Astrocyte of the cerebellum (primary cell): ENCODE results near the gene JAGN1.
"Not testable (repeated sequence)": the region's sequence is repeated elsewhere in the genome, so short reads cannot be mapped to it uniquely, and the experiment has no call there.

Source experiments
- DNase-seq: peaks from one replicate; pipeline ENCODE4 v3.0.0-alpha.2; 2011; ENCODE audit warnings: low read depth
- H3K4me3 ChIP-seq: 2 replicates; pipeline ENCODE4 v1.5.1; 2011; ENCODE audit warnings: mild to moderate bottlenecking, low read depth, low read length, moderate library complexity
- in situ Hi-C: cut with HindIII; loops from 2 replicates; pipeline ENCODE4 v1.10.0; 2017; ENCODE audit warnings: low sequenced_read_pairs
- TF ChIP-seq, protein P1 (sequence below): IDR thresholded peaks from 2 replicates; pipeline ENCODE4 v1.5.1; 2012; ENCODE audit warnings: low read length, low read depth, moderate library complexity, mild to moderate bottlenecking; ENCODE audit errors: missing control alignments

Gene JAGN1

GRCh38 chr3:9889405-9889804 is 1.0 kb upstream of the JAGN1 start:
- TF ChIP-seq, protein P1, sequence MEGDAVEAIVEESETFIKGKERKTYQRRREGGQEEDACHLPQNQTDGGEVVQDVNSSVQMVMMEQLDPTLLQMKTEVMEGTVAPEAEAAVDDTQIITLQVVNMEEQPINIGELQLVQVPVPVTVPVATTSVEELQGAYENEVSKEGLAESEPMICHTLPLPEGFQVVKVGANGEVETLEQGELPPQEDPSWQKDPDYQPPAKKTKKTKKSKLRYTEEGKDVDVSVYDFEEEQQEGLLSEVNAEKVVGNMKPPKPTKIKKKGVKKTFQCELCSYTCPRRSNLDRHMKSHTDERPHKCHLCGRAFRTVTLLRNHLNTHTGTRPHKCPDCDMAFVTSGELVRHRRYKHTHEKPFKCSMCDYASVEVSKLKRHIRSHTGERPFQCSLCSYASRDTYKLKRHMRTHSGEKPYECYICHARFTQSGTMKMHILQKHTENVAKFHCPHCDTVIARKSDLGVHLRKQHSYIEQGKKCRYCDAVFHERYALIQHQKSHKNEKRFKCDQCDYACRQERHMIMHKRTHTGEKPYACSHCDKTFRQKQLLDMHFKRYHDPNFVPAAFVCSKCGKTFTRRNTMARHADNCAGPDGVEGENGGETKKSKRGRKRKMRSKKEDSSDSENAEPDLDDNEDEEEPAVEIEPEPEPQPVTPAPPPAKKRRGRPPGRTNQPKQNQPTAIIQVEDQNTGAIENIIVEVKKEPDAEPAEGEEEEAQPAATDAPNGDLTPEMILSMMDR, result no peak
- H3K4me3 ChIP-seq, result no peak overlapping the region
- in situ Hi-C loops, result no loop called here
- no peak for DNase-seq

DNA sequence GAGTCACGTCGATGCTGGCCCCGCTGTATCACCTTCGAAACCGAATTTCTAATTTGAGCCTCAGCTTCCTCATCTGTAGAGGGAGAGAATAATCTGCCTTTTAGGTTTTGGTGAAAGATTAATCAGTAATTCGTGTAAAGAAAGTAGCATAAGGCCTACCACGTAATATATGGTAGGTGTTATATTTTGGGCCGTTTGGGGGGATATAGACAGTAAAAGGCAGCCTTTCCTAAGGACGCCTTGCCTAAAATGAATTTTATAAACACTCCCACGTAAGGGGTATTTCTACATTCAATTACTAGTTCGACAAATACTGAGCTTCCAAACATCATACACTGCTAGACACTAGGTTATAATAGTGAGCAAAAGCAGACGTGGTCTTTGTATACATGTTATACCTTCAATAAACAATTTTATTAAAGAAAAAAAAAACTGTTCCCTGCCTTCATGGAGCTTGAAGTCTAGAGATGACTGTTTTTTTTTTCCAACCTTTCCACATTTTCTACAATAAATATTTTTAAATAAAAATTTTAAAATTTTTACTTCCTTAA is 737 bp downstream of the JAGN1 start:
- TF ChIP-seq, protein P1, result no peak
- in situ Hi-C loops, result no loop called here
- no peak for DNase-seq
- H3K4me3 ChIP-seq, result peak overlapping the region; percentile 96

GRCh38 chr3:9893739-9894138 is 3.3 kb downstream of the JAGN1 start:
- in situ Hi-C loops, result no loop called here
- DNase-seq, result no peak
- TF ChIP-seq, protein P1, result no peak
- no peak overlapping the region for H3K4me3 ChIP-seq

GRCh38 chr3:9895715-9896114 is 5.3 kb downstream of the JAGN1 start:
- in situ Hi-C loops, DNase-seq, H3K4me3 ChIP-seq: not testable (repeated sequence)

DNA sequence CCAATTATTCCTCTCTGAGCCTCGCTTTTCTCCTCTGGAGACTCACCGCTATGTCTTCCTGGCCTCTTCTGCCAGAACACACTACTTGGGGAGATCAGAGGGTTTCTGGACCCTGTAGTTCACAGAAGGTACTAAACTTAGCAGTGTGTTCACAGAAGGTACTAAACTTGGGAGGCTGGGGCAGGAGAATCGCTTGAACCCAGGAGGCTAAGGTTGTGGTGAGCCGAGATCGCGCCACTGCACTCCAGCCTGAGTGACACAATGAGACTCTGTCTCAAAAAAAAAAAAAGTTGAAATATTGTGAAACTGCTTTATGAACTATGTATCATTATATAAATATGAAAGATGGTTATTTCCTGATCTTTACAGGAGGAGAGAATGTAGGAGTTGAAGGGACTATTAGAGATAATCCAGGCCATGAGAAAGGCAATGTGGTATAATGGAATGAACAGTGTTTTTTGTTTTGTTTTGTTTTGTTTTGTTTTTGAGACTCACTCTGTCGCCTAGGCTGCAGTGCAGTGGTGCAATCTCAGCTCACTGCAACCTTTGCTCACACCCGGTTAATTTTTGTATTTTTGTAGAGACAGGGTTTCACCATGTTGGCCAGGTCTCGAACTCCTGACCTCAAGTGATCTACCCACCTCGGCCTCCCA is 6.5 kb downstream of the JAGN1 start:
- DNase-seq, in situ Hi-C loops: not testable (repeated sequence)

GRCh38 chr3:9897408-9898372 is 7.3 kb downstream of the JAGN1 start:
- no peak for DNase-seq
- in situ Hi-C loops, result no loop called here
- no peak overlapping the region for H3K4me3 ChIP-seq

More for the DNA sequence above, 6.5 kb downstream of the JAGN1 start:
- H3K4me3 ChIP-seq, result not testable (repeated sequence)

More at GRCh38 chr3:9897408-9898372, 7.3 kb downstream of the JAGN1 start:
- TF ChIP-seq, protein P1, result no peak
